GM10847 (cell line): ENCODE data around the gene CHST11.

Experiments used
- POLR2A ChIP-seq: IDR thresholded peaks from 2 replicates; pipeline ENCODE4 v1.6.1; 2011; ENCODE audit not compliant: insufficient read length; ENCODE audit errors: extremely low read depth

Gene CHST11

GRCh38 chr12:104631867-104632266 lies 175.1 kb downstream of the CHST11 start:
- no peak for TF ChIP-seq POLR2A

GRCh38 chr12:104632724-104633201 lies 176.0 kb downstream of the CHST11 start:
- TF ChIP-seq POLR2A, result no peak

GRCh38 chr12:104634044-104634443 lies 177.3 kb downstream of the CHST11 start:
- no peak for TF ChIP-seq POLR2A

GRCh38 chr12:104634852-104635251 lies 178.1 kb downstream of the CHST11 start:
- TF ChIP-seq POLR2A, result no peak

GRCh38 chr12:104635607-104636343 lies 179.0 kb downstream of the CHST11 start:
- no peak for TF ChIP-seq POLR2A

- TF ChIP-seq POLR2A, result no peak
Observed at GRCh38 chr12:104636496-104636895, 179.7 kb downstream of the CHST11 start.

GRCh38 chr12:104637604-104638003 lies 180.9 kb downstream of the CHST11 start:
- TF ChIP-seq POLR2A, result no peak

- no peak for TF ChIP-seq POLR2A
Observed at GRCh38 chr12:104638218-104638850, 181.6 kb downstream of the CHST11 start.

GRCh38 chr12:104638851-104639240 lies 182.1 kb downstream of the CHST11 start:
- TF ChIP-seq POLR2A, result no peak

- no peak for TF ChIP-seq POLR2A
Observed at GRCh38 chr12:104640956-104641355, 184.2 kb downstream of the CHST11 start.

GRCh38 chr12:104641862-104642261 lies 185.1 kb downstream of the CHST11 start:
- TF ChIP-seq POLR2A, result no peak

GRCh38 chr12:104643093-104643818 lies 186.5 kb downstream of the CHST11 start:
- no peak for TF ChIP-seq POLR2A

- TF ChIP-seq POLR2A, result no peak
Observed at GRCh38 chr12:104643819-104644669, 187.3 kb downstream of the CHST11 start.

GRCh38 chr12:104648756-104649155 lies 192.0 kb downstream of the CHST11 start:
- no peak for TF ChIP-seq POLR2A

- TF ChIP-seq POLR2A, result no peak
Observed at GRCh38 chr12:104649217-104649824, 192.6 kb downstream of the CHST11 start.

GRCh38 chr12:104649921-104650320 lies 193.2 kb downstream of the CHST11 start:
- TF ChIP-seq POLR2A, result no peak
